GM21737 (cell line): ENCODE measurements around the gene OSBPL6.

ENCODE experiments used
- ATAC-seq: cut with Tn5 transposase; IDR thresholded peaks from one replicate; pipeline ENCODE4 v1.9.1; 2021; ENCODE audit warnings: mild to moderate bottlenecking, moderate library complexity; ENCODE audit not compliant: unreplicated experiment

Gene OSBPL6

GRCh38 chr2:178237488-178238153 is 43.3 kb downstream of the OSBPL6 start:
- ATAC-seq: no peak

GRCh38 chr2:178238154-178238521 is 43.8 kb downstream of the OSBPL6 start:
- no peak for ATAC-seq

- ATAC-seq: no peak
Measured at GRCh38 chr2:178238750-178239149, 44.4 kb downstream of the OSBPL6 start.

- ATAC-seq: no peak
Measured at GRCh38 chr2:178241844-178242551, 47.7 kb downstream of the OSBPL6 start.

GRCh38 chr2:178242552-178242883 is 48.2 kb downstream of the OSBPL6 start:
- no peak for ATAC-seq

GRCh38 chr2:178243961-178244360 is 49.6 kb downstream of the OSBPL6 start:
- no peak for ATAC-seq

GRCh38 chr2:178244777-178245176 is 50.5 kb downstream of the OSBPL6 start:
- ATAC-seq: no peak

- no peak for ATAC-seq
Measured at GRCh38 chr2:178246696-178247095, 52.4 kb downstream of the OSBPL6 start.

- ATAC-seq: no peak
Measured at GRCh38 chr2:178247250-178247649, 52.9 kb downstream of the OSBPL6 start.

GRCh38 chr2:178250429-178250828 is 56.1 kb downstream of the OSBPL6 start:
- no peak for ATAC-seq

- ATAC-seq: no peak
Measured at GRCh38 chr2:178251151-178251955, 57.0 kb downstream of the OSBPL6 start.

- ATAC-seq: no peak
Measured at GRCh38 chr2:178256382-178257042, 62.2 kb downstream of the OSBPL6 start.

- no peak for ATAC-seq
Measured at GRCh38 chr2:178257127-178257526, 62.8 kb downstream of the OSBPL6 start.

GRCh38 chr2:178258916-178259315 is 64.6 kb downstream of the OSBPL6 start:
- no peak for ATAC-seq

GRCh38 chr2:178263159-178263860 is 69.0 kb downstream of the OSBPL6 start:
- ATAC-seq: no peak

- ATAC-seq: no peak
Measured at GRCh38 chr2:178264211-178264610, 69.9 kb downstream of the OSBPL6 start.

- ATAC-seq: no peak
Measured at GRCh38 chr2:178265851-178266250, 71.5 kb downstream of the OSBPL6 start.

- no peak for ATAC-seq
Measured at GRCh38 chr2:178266445-178266844, 72.1 kb downstream of the OSBPL6 start.

- ATAC-seq: no peak
Measured at GRCh38 chr2:178267660-178268059, 73.3 kb downstream of the OSBPL6 start.

GRCh38 chr2:178268435-178268834 is 74.1 kb downstream of the OSBPL6 start:
- no peak for ATAC-seq
